Natural killer cell treated with Interleukin-12 subunit alpha and Interleukin-12 subunit beta and Interleukin-15 and Interleukin-18, amount 100 ng/mL, for 72 hours (primary cell): ENCODE results near the gene ZNF280B. TPM values are rescaled to one million over a fixed set of nuclear protein-coding genes. Genes with fewer than 3 reads are reported as not detected.
"Not testable (repeated sequence)": the region's sequence is repeated elsewhere in the genome, so short reads cannot be mapped to it uniquely, and the experiment has no call there.

ENCODE experiments used
- ATAC-seq, 2 donors: fragments of 150-1000 bp; cut with Tn5 transposase in 1 of 2; sonication (Bioruptor Pico), chemical (Tn5 transposase) in 1 of 2; 2 replicates each; pipeline ENCODE4 v1.10.0; 2021
- DNase-seq: peaks from one replicate; pipeline ENCODE4 v3.0.0; 2022; ENCODE audit warnings: low spot score
- H3K27ac Mint-ChIP-seq, 2 donors: 1 replicate in 1 of 2; 2 replicates in 1 of 2; pipeline ENCODE4 v1.8.0; 2022; ENCODE audit warnings: mixed read lengths in 2 of 2, mild to moderate bottlenecking in 1 of 2, moderate library complexity in 1 of 2
- H3K27me3 Mint-ChIP-seq, 2 donors: 1 replicate in 1 of 2; 2 replicates in 1 of 2; pipeline ENCODE4 v1.8.0; 2022; ENCODE audit warnings: mixed read lengths in 2 of 2
- H3K36me3 Mint-ChIP-seq: one replicate; pipeline ENCODE4 v1.8.0; 2022; ENCODE audit warnings: mixed read lengths
- H3K4me1 Mint-ChIP-seq, 2 donors: 1 replicate in 1 of 2; 2 replicates in 1 of 2; pipeline ENCODE4 v1.8.0; 2022; ENCODE audit warnings: low read depth in 2 of 2, mixed read lengths in 2 of 2, mild to moderate bottlenecking in 1 of 2
- H3K4me3 Mint-ChIP-seq: one replicate; pipeline ENCODE4 v1.8.0; 2022; ENCODE audit warnings: mixed read lengths
- H3K9me3 Mint-ChIP-seq: 2 replicates; pipeline ENCODE4 v1.8.0; 2022; ENCODE audit warnings: mixed read lengths
- total RNA-seq, 2 donors: library from RNA; stranded (reverse); gene quantifications; one replicate each; pipeline ENCODE4 v1.2.3, GENCODE V29; 2022

ZNF280B gene
- total RNA-seq, 2 donors from 2014 or later, result 3.3 to 4.1 TPM

DNA sequence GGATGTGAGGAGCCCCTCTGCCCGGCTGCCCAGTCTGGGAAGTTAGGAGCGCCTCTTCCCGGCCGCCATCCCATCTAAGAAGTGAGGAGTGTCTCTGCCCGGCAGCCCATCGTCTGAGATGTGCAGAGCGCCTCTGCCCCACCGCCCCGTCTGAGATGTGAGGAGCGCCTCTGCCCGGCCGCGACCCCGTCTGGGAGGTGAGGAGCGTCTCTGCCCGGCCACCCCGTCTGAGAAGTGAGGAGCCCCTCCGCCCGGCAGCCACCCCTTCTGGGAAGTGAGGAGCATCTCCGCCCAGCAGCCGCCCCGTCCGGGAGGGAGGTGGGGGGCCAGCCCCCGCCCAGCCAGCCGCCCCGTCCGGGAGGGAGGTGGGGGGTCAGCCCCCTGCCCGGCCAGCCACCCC is 66.9 kb downstream of the ZNF280B start:
- not testable (repeated sequence) for ATAC-seq, H3K36me3 Mint-ChIP-seq, H3K9me3 Mint-ChIP-seq, H3K4me3 Mint-ChIP-seq, H3K4me1 Mint-ChIP-seq, DNase-seq, H3K27ac Mint-ChIP-seq
- peaks cover 31 to 53% of the 10 kb centered on the region in 2 donors for H3K27me3 Mint-ChIP-seq

DNA sequence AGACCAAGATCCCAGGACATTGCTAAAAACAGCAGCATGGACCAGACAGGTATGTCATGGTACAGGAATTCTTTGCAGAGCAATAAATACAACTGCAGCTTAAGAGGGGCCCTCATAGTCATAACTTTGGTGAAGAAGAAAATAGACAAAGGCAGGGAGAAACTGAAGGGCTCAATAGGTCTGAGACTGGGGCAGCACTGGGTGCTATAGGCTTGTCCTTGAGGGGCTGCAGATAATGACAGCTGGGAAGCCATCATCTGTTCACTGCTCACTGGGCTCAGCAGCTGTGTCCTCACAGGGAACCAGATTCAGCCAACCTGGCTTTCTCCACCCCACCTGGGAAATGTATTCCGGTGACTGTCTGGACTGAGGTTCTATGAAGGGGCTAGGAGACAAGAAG is 68.4 kb downstream of the ZNF280B start:
- peaks cover 32 to 46% of the 10 kb centered on the region in 2 donors for H3K27me3 Mint-ChIP-seq
- no peaks in the 10 kb centered on the region for H3K36me3 Mint-ChIP-seq
- DNase-seq (no peak), ATAC-seq (no peak)
- H3K9me3 Mint-ChIP-seq, result no peaks in the 10 kb centered on the region
- no peak overlapping the region for H3K4me3 Mint-ChIP-seq
- no peaks in the 10 kb centered on the region for H3K4me1 Mint-ChIP-seq
- H3K27ac Mint-ChIP-seq, result no peak overlapping the region

Other genes starting within 250 kb of the ZNF280B start
- gene ZNF280A, start 11.5 kb upstream of the ZNF280B start, total RNA-seq, result not detected
- under 1 TPM in 1 of 2 donors, not detected in 1; 0.93 TPM for gene PRAME, start 50.5 kb upstream of the ZNF280B start, total RNA-seq
- not detected for gene GGTLC2, start 135.9 kb upstream of the ZNF280B start, total RNA-seq